Astrocyte (in vitro differentiated cells and primary cell): ENCODE results near the gene VKORC1L1. TPM values are rescaled to one million over a fixed set of nuclear protein-coding genes. Genes with fewer than 3 reads are reported as not detected.
"Not testable (repeated sequence)": the region's sequence is repeated elsewhere in the genome, so short reads cannot be mapped to it uniquely, and the experiment has no call there.

ENCODE experiments used
- DNase-seq: peaks from one replicate; pipeline ENCODE4 v3.0.0-alpha.2; 2010; ENCODE audit warnings: low read depth
- FAIRE-seq: peaks from 2 replicates; lab custom pipeline; 2011; peaks lifted over from hg19 to GRCh38; lab: Jason Lieb, UNC
- H2AFZ ChIP-seq: 2 replicates; pipeline ENCODE4 v1.6.0; 2012; ENCODE audit warnings: low read depth, low read length, inconsistent platforms
- H3K27ac ChIP-seq: 2 replicates; pipeline ENCODE4 v1.5.1; 2011; ENCODE audit warnings: low read depth, low read length, inconsistent platforms
- H3K27me3 ChIP-seq: 2 replicates; pipeline ENCODE4 v1.6.0; 2011; ENCODE audit warnings: low read length, inconsistent platforms; ENCODE audit not compliant: insufficient read depth
- H3K36me3 ChIP-seq: 2 replicates; pipeline ENCODE4 v1.5.1; 2011; ENCODE audit warnings: low read length, inconsistent platforms; ENCODE audit not compliant: insufficient read depth
- H3K4me1 ChIP-seq: 2 replicates; pipeline ENCODE4 v1.5.1; 2011; ENCODE audit warnings: low read length, inconsistent platforms; ENCODE audit not compliant: insufficient read depth
- H3K4me2 ChIP-seq: 2 replicates; pipeline ENCODE4 v1.6.0; 2012; ENCODE audit warnings: low read length, inconsistent platforms
- H3K4me3 ChIP-seq: 2 replicates; pipeline ENCODE4 v1.5.1; 2011; ENCODE audit warnings: low read depth, mild to moderate bottlenecking, low read length, inconsistent platforms; ENCODE audit not compliant: insufficient read depth
- H3K79me2 ChIP-seq: 2 replicates; pipeline ENCODE4 v1.6.0; 2012; ENCODE audit warnings: mild to moderate bottlenecking, low read length, inconsistent platforms; ENCODE audit not compliant: insufficient read depth
- H3K9ac ChIP-seq: 2 replicates; pipeline ENCODE4 v1.6.0; 2012; ENCODE audit warnings: mild to moderate bottlenecking, low read length, inconsistent platforms
- H3K9me3 ChIP-seq: 2 replicates; pipeline ENCODE4 v1.5.1; 2012; ENCODE audit warnings: low read depth, mild to moderate bottlenecking, low read length, inconsistent platforms; ENCODE audit not compliant: insufficient read depth
- H4K20me1 ChIP-seq: 2 replicates; pipeline ENCODE4 v1.6.0; 2012; ENCODE audit warnings: low read length, inconsistent platforms; ENCODE audit not compliant: insufficient read depth
- H3K27ac Mint-ChIP-seq: one replicate; pipeline ENCODE4 v1.8.0; 2021; ENCODE audit warnings: mild to moderate bottlenecking, mixed read lengths; ENCODE audit not compliant: unreplicated experiment
- H3K27me3 Mint-ChIP-seq: one replicate; pipeline ENCODE4 v1.8.0; 2021; ENCODE audit warnings: low read depth, mixed read lengths; ENCODE audit not compliant: unreplicated experiment
- H3K36me3 Mint-ChIP-seq: one replicate; pipeline ENCODE4 v1.8.0; 2021; ENCODE audit warnings: low read depth, mixed read lengths; ENCODE audit not compliant: unreplicated experiment
- H3K4me1 Mint-ChIP-seq: one replicate; pipeline ENCODE4 v1.8.0; 2021; ENCODE audit warnings: low read depth, mixed read lengths; ENCODE audit not compliant: unreplicated experiment
- H3K4me3 Mint-ChIP-seq: one replicate; pipeline ENCODE4 v1.8.0; 2021; ENCODE audit warnings: mild to moderate bottlenecking, moderate library complexity, mixed read lengths; ENCODE audit not compliant: unreplicated experiment
- H3K9me3 Mint-ChIP-seq: one replicate; pipeline ENCODE4 v1.8.0; 2021; ENCODE audit warnings: mild to moderate bottlenecking, mixed read lengths; ENCODE audit not compliant: unreplicated experiment
- EZH2 ChIP-seq: IDR thresholded peaks from 2 replicates; pipeline ENCODE4 v1.6.1; 2012; ENCODE audit warnings: mild to moderate bottlenecking, low read length, inconsistent platforms; ENCODE audit not compliant: insufficient read depth
- total RNA-seq: library from RNA; stranded (reverse); gene quantifications from 2 replicates; pipeline ENCODE4 v1.2.1, GENCODE V29; 2021
- TF ChIP-seq, protein P1 (sequence below): IDR thresholded peaks from 2 replicates; pipeline ENCODE4 v1.5.1; 2011; ENCODE audit warnings: low read depth, mild to moderate bottlenecking, inconsistent platforms, low read length, moderate library complexity; ENCODE audit not compliant: insufficient read depth

The VKORC1L1 gene
- total RNA-seq, 1 donor from 2014 or later, result 32.3 TPM

DNA sequence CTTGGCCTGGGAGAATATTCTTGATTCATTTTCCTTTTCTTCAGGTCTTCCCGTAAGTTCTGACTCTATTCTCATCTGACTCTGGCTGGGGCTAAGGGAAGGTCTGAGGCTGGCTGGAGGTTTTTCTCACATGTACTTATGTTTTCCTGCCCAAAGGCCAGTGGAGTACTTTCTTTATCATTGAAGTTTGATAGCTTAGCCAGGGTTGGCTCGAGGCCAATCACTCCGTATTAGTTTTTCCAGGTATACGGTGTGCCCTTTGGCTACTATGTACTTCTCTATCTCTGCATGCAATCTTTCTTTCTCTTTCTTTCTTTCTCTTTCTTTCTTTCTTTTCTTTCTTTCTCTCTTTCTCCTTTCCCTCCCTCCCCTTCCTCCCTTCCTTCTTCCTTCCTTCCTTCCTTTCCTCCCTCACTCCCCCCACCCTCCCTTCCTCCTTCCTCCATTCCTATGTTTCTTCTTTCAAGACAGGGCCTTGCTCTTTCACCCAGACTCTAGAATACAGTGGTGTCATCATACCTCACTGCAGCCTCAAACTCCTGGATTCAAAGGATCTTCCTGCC lies 26.8 kb upstream of the VKORC1L1 start:
- Histone ChIP-seq H3K79me2 (no peaks in the 10 kb centered on the region), H3K27ac (no peak overlapping the region), H3K36me3 (no peaks in the 10 kb centered on the region), H3K4me3 (no peak overlapping the region), H3K4me1 (no peaks in the 10 kb centered on the region), H4K20me1 (no peaks in the 10 kb centered on the region), H3K9ac (no peak overlapping the region), H3K9me3 (no peaks in the 10 kb centered on the region), H3K4me2 (no peak overlapping the region), H3K27me3 (no peaks in the 10 kb centered on the region), H2AFZ (no peak overlapping the region)
- Mint-ChIP-seq H3K27ac (no peak overlapping the region), H3K9me3 (no peaks in the 10 kb centered on the region), H3K36me3 (peaks cover 6% of the 10 kb centered on the region), H3K27me3 (no peaks in the 10 kb centered on the region), H3K4me1 (no peaks in the 10 kb centered on the region), H3K4me3 (no peak overlapping the region)
- DNase-seq, result no peak
- no peak for TF ChIP-seq EZH2
- TF ChIP-seq, protein P1, sequence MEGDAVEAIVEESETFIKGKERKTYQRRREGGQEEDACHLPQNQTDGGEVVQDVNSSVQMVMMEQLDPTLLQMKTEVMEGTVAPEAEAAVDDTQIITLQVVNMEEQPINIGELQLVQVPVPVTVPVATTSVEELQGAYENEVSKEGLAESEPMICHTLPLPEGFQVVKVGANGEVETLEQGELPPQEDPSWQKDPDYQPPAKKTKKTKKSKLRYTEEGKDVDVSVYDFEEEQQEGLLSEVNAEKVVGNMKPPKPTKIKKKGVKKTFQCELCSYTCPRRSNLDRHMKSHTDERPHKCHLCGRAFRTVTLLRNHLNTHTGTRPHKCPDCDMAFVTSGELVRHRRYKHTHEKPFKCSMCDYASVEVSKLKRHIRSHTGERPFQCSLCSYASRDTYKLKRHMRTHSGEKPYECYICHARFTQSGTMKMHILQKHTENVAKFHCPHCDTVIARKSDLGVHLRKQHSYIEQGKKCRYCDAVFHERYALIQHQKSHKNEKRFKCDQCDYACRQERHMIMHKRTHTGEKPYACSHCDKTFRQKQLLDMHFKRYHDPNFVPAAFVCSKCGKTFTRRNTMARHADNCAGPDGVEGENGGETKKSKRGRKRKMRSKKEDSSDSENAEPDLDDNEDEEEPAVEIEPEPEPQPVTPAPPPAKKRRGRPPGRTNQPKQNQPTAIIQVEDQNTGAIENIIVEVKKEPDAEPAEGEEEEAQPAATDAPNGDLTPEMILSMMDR, result no peak
- no peak for FAIRE-seq

DNA sequence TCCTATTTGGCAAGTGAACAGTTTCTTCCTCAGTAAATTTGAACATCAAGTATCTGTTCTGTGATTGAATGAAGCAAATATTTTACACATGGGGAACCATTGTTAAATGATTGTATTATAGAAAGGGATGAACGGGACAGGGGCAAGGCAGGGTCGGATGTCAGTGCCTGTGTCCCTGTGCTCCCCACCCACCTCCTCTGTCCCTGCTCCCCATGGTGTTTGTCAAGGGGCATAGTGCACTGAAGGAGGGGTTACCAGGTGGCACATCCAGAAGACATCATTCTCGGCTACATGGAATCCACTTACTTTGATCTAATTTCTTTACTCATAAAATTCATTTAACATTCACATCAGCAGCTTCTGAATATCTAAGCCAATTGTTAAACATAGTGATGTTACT lies 19.4 kb upstream of the VKORC1L1 start:
- not testable (repeated sequence) for H3K27me3 ChIP-seq, H3K36me3 ChIP-seq, H4K20me1 ChIP-seq, H3K4me3 ChIP-seq, H3K9me3 Mint-ChIP-seq, FAIRE-seq, H3K9ac ChIP-seq, H3K4me3 Mint-ChIP-seq, H3K4me2 ChIP-seq, H3K36me3 Mint-ChIP-seq, H3K4me1 ChIP-seq, H3K27me3 Mint-ChIP-seq, H3K9me3 ChIP-seq, H2AFZ ChIP-seq, H3K4me1 Mint-ChIP-seq, H3K27ac ChIP-seq, H3K79me2 ChIP-seq, DNase-seq, H3K27ac Mint-ChIP-seq

DNA sequence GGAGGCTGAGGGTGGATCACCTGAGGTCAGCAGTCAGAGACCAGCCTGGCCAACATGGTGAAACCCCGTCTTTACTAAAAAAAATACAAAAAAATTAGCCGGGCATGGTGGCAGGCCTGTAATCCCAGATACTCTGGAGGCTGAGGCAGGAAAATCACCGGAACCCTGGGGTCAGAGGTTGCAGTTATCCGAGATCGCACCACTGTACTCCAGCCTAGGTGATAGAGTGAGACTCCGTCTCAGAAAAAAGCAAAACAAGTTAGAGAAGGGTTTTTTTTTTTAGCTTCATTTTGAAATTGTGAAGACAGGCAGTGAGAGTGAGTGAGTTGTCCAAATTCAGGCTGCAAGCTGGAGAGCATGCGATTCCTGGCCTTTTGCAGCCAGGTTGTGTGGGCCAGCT lies 19.0 kb upstream of the VKORC1L1 start:
- not testable (repeated sequence) for H3K9ac ChIP-seq, H3K4me1 ChIP-seq, H3K9me3 Mint-ChIP-seq, FAIRE-seq, H3K27ac Mint-ChIP-seq, H3K4me1 Mint-ChIP-seq, H3K79me2 ChIP-seq, H4K20me1 ChIP-seq, H3K36me3 ChIP-seq, H3K4me3 ChIP-seq, H2AFZ ChIP-seq, H3K4me3 Mint-ChIP-seq, H3K27me3 Mint-ChIP-seq, H3K36me3 Mint-ChIP-seq, H3K27ac ChIP-seq, H3K4me2 ChIP-seq, H3K9me3 ChIP-seq, H3K27me3 ChIP-seq, DNase-seq

DNA sequence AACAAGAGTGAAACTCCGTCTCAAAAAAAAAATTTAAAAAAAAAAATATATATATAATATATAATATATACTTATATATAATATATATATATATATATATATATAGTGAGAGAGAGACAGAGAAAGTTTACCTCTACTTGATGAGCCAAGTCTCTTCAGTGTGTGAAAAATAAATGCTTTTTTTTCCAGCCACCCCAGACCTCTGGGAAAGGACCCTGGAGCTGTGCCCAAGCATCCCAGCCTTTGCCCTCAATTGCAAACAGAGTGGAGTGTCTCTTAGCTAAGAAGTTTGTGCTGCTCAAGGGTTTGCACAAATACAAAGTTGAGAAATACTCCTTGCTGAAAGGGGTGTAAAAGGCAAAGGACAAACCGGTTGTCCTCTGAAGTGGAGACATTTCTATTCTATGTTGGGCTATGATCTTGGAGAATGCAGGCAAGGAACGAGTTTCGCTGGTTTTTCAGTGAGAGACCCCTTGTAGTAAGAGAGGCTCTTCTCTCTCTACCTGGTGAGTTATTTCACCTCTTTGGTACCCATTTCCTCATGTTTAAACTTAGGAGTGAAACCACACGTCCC lies 15.5 kb upstream of the VKORC1L1 start:
- not testable (repeated sequence) for H3K36me3 ChIP-seq, H3K9ac ChIP-seq, H3K4me3 Mint-ChIP-seq, H2AFZ ChIP-seq, H3K27me3 Mint-ChIP-seq, H3K27me3 ChIP-seq, H3K4me1 ChIP-seq, FAIRE-seq, H3K9me3 ChIP-seq, H3K36me3 Mint-ChIP-seq, H3K4me2 ChIP-seq, H3K79me2 ChIP-seq, H3K4me1 Mint-ChIP-seq, H3K27ac ChIP-seq, DNase-seq, H3K4me3 ChIP-seq, H3K9me3 Mint-ChIP-seq, H4K20me1 ChIP-seq, H3K27ac Mint-ChIP-seq

DNA sequence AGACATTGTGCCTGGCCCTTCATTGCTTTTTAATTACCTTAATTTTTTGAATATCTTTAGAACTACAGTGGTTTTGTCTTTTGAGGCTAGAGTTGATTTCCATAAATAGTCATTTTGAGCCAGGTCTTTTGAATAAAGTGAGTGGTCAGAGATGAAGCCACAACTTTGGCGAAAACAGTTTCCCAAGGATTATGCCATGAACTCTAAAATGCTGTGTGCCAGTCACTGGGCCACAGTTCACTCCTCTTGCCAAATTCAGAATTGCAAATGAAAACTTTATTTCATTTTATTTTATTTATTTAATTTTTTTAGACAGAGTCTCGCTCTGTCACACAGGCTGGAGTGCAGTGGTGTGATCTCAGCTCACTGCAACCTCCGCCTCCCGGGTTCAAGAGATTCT lies 14.2 kb upstream of the VKORC1L1 start:
- H3K36me3 ChIP-seq, H3K27ac ChIP-seq, H3K27ac Mint-ChIP-seq, FAIRE-seq, H3K4me1 ChIP-seq, H3K9me3 Mint-ChIP-seq, H3K4me1 Mint-ChIP-seq, H3K27me3 Mint-ChIP-seq, H3K9me3 ChIP-seq, H3K4me2 ChIP-seq, H3K4me3 Mint-ChIP-seq, H3K36me3 Mint-ChIP-seq, H3K9ac ChIP-seq, H3K4me3 ChIP-seq, DNase-seq, H3K79me2 ChIP-seq, H3K27me3 ChIP-seq, H2AFZ ChIP-seq, H4K20me1 ChIP-seq: not testable (repeated sequence)
